Gastrocnemius medialis (tissue), 4 donors: Measurements from ENCODE around the gene LAMA2.

Experiments used
- CTCF ChIP-seq, 5 experiments: fragments of 450-650 bp in 3 of 5; fragments of 200-600 bp in 2 of 5; sonication (generic) in 2 of 5; IDR thresholded peaks in 4 of 5; conservative IDR thresholded peaks in 1 of 5; 1 replicate in 4 of 5; 2 replicates in 1 of 5; pipeline ENCODE4 v1.5.1; 2016 to 2019; ENCODE audit warnings: antibody characterized with exemption in 5 of 5, mild to moderate bottlenecking in 3 of 5, moderate library complexity in 3 of 5
- POLR2A ChIP-seq, 2 donors: fragments of 450-650 bp; IDR thresholded peaks; one replicate each; pipeline ENCODE4 v1.6.1; 2017; ENCODE audit warnings: antibody characterized with exemption in 2 of 2, mild to moderate bottlenecking in 2 of 2, moderate library complexity in 2 of 2

DNA sequence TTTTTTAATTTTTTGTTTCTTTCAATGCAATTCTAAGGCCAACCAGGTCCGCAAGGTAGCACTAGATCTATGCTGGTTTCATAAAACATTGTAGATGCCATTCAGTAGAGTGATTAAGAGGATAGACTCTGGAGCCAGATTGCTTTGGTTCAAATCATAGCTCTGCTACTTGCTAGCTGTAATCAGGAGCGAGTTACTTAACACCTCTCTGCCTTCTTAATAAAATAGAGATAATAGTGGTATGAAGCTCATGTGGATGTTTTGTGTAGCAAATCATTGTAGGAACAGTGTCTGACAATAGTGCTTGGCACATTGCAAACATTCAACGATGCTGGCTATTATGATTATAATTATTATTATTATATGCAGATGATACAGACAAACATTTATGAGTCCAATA lies 164.9 kb downstream of the LAMA2 start:
- TF ChIP-seq CTCF (IDR thresholded peaks at IDR 0.05 in 4 of 5, conservative IDR thresholded peaks at IDR 0.05 in 1 of 5) (no peak), POLR2A (IDR thresholded peaks at IDR 0.05) (no peak)
